ENCODE results near the gene KRT36. TPM values are rescaled to one million over a fixed set of nuclear protein-coding genes. Genes with fewer than 3 reads are reported as not detected.

Gene KRT36
- total and polyA plus RNA-seq, 2 experiments from 2014 or later = not detected

DNA sequence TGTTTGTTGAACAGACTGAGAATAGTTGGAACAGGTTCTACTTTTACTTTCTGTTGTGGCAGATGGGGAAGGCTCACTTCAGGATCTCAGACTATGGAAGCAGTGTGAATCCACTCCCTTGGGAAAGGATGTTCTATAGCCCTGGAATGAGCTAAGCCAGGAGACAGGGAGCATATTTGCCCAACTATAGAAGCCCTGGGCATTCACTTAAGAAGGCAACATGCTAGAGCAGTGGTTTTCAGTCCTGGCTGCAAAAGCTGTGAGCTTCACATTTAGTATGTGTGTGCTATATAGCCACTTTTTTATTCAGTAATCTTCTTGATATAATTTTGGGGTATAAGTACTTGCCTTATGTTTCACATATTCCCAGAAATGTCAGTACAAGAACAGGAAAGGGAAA, 21.4 kb downstream of the KRT36 start (continued):
- no peak for TF ChIP-seq STAT1 (IDR thresholded peaks at IDR 0.05; ENCODE audit: unreplicated experiment)
- TF ChIP-seq, protein P1, sequence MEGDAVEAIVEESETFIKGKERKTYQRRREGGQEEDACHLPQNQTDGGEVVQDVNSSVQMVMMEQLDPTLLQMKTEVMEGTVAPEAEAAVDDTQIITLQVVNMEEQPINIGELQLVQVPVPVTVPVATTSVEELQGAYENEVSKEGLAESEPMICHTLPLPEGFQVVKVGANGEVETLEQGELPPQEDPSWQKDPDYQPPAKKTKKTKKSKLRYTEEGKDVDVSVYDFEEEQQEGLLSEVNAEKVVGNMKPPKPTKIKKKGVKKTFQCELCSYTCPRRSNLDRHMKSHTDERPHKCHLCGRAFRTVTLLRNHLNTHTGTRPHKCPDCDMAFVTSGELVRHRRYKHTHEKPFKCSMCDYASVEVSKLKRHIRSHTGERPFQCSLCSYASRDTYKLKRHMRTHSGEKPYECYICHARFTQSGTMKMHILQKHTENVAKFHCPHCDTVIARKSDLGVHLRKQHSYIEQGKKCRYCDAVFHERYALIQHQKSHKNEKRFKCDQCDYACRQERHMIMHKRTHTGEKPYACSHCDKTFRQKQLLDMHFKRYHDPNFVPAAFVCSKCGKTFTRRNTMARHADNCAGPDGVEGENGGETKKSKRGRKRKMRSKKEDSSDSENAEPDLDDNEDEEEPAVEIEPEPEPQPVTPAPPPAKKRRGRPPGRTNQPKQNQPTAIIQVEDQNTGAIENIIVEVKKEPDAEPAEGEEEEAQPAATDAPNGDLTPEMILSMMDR (conservative IDR thresholded peaks at IDR 0.05; ENCODE audit: low read depth in 2 of 2) = no peak

DNA sequence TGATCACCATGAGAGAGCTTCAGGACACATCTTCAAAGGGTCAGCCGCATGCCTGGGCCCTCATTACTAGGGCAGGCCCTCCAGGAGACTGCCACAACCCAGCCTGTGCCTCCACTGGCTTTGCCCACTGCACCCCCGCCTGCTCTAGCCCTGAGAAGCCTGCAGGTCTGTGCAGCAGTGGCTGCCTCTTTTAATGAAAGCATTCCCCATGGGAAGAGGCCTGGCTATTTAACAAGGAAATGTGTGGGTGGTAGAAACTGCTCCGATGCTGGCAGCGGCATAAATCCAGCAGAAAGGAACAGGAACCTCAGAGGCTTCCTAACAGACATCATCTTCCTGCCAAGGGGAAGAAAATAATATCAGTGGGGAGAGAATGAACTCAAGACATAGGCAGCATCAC, 22.1 kb downstream of the KRT36 start:
- H3K36me3 ChIP-seq (ENCODE audit: insufficient read depth) = no peaks in the 10 kb centered on the region
- no peaks in the 10 kb centered on the region for H3F3A ChIP-seq (replicated peaks; ENCODE audit: low read depth)
- H3K27ac ChIP-seq (ENCODE audit: low read depth) = no peak overlapping the region
- H3K4me3 Mint-ChIP-seq = no peak overlapping the region
- no peak overlapping the region for H2AFZ ChIP-seq
- H3K79me2 ChIP-seq (replicated peaks; ENCODE audit: insufficient read depth) = no peaks in the 10 kb centered on the region
- no peaks in the 10 kb centered on the region for H4K20me1 ChIP-seq (replicated peaks; ENCODE audit: insufficient read depth)
- no peaks in the 10 kb centered on the region for H3K4me1 ChIP-seq (ENCODE audit: insufficient read depth)
- H3K36me3 Mint-ChIP-seq (ENCODE audit: low read depth) = no peaks in the 10 kb centered on the region
- H3K4me3 ChIP-seq = no peak overlapping the region
- H3K9me3 Mint-ChIP-seq = peaks cover 12% of the 10 kb centered on the region; the same call in 2 of the 3 replicates
- H3K27me3 ChIP-seq (ENCODE audit: insufficient read depth) = no peaks in the 10 kb centered on the region
- H3K9me2 ChIP-seq (ENCODE audit: insufficient read depth) = 0 out of 2 replicates have a peak, but pooled peaks cover 7% of the 10 kb centered on the region
- no peak overlapping the region for H3K4me2 ChIP-seq
- peaks cover 4% of the 10 kb centered on the region for H3K27me3 Mint-ChIP-seq (ENCODE audit: insufficient read depth, low read depth, poor library complexity)
- TF ChIP-seq CREB1 (CRISPR knock-in tag; IDR thresholded peaks at IDR 0.05; ENCODE audit: low read depth) (no peak), JUNB (IDR thresholded peaks at IDR 0.05; ENCODE audit: unreplicated experiment) (no peak), NANOG (IDR thresholded peaks at IDR 0.05; ENCODE audit: borderline replicate concordance) (no peak), EZH2 (IDR thresholded peaks at IDR 0.05; ENCODE audit: low read depth, unreplicated experiment) (no peak)
- TF ChIP-seq, protein P2, sequence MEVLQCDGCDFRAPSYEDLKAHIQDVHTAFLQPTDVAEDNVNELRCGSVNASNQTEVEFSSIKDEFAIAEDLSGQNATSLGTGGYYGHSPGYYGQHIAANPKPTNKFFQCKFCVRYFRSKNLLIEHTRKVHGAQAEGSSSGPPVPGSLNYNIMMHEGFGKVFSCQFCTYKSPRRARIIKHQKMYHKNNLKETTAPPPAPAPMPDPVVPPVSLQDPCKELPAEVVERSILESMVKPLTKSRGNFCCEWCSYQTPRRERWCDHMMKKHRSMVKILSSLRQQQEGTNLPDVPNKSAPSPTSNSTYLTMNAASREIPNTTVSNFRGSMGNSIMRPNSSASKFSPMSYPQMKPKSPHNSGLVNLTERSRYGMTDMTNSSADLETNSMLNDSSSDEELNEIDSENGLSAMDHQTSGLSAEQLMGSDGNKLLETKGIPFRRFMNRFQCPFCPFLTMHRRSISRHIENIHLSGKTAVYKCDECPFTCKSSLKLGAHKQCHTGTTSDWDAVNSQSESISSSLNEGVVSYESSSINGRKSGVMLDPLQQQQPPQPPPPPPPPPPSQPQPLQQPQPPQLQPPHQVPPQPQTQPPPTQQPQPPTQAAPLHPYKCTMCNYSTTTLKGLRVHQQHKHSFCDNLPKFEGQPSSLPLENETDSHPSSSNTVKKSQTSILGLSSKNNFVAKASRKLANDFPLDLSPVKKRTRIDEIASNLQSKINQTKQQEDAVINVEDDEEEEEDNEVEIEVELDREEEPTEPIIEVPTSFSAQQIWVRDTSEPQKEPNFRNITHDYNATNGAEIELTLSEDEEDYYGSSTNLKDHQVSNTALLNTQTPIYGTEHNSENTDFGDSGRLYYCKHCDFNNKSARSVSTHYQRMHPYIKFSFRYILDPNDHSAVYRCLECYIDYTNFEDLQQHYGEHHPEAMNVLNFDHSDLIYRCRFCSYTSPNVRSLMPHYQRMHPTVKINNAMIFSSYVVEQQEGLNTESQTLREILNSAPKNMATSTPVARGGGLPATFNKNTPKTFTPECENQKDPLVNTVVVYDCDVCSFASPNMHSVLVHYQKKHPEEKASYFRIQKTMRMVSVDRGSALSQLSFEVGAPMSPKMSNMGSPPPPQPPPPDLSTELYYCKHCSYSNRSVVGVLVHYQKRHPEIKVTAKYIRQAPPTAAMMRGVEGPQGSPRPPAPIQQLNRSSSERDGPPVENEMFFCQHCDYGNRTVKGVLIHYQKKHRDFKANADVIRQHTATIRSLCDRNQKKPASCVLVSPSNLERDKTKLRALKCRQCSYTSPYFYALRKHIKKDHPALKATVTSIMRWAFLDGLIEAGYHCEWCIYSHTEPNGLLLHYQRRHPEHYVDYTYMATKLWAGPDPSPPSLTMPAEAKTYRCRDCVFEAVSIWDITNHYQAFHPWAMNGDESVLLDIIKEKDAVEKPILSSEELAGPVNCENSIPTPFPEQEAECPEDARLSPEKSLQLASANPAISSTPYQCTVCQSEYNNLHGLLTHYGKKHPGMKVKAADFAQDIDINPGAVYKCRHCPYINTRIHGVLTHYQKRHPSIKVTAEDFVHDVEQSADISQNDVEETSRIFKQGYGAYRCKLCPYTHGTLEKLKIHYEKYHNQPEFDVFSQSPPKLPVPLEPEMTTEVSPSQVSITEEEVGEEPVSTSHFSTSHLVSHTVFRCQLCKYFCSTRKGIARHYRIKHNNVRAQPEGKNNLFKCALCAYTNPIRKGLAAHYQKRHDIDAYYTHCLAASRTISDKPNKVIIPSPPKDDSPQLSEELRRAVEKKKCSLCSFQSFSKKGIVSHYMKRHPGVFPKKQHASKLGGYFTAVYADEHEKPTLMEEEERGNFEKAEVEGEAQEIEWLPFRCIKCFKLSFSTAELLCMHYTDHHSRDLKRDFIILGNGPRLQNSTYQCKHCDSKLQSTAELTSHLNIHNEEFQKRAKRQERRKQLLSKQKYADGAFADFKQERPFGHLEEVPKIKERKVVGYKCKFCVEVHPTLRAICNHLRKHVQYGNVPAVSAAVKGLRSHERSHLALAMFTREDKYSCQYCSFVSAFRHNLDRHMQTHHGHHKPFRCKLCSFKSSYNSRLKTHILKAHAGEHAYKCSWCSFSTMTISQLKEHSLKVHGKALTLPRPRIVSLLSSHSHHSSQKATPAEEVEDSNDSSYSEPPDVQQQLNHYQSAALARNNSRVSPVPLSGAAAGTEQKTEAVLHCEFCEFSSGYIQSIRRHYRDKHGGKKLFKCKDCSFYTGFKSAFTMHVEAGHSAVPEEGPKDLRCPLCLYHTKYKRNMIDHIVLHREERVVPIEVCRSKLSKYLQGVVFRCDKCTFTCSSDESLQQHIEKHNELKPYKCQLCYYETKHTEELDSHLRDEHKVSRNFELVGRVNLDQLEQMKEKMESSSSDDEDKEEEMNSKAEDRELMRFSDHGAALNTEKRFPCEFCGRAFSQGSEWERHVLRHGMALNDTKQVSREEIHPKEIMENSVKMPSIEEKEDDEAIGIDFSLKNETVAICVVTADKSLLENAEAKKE (CRISPR knock-in tag; IDR thresholded peaks at IDR 0.05) = no peak
- H3K27ac Mint-ChIP-seq = no peak overlapping the region
- DNase-seq (ENCODE audit: low spot score) (no peak), ATAC-seq (no peak)
- no peaks in the 10 kb centered on the region for H3K4me1 Mint-ChIP-seq
